Measurements from ENCODE around the gene RDX. TPM values are rescaled to one million over a fixed set of nuclear protein-coding genes. Genes with fewer than 3 reads are reported as not detected.

Gene RDX
- total and polyA plus RNA-seq, 2 donors from 2014 or later, result 28.0 to 97.3 TPM

DNA sequence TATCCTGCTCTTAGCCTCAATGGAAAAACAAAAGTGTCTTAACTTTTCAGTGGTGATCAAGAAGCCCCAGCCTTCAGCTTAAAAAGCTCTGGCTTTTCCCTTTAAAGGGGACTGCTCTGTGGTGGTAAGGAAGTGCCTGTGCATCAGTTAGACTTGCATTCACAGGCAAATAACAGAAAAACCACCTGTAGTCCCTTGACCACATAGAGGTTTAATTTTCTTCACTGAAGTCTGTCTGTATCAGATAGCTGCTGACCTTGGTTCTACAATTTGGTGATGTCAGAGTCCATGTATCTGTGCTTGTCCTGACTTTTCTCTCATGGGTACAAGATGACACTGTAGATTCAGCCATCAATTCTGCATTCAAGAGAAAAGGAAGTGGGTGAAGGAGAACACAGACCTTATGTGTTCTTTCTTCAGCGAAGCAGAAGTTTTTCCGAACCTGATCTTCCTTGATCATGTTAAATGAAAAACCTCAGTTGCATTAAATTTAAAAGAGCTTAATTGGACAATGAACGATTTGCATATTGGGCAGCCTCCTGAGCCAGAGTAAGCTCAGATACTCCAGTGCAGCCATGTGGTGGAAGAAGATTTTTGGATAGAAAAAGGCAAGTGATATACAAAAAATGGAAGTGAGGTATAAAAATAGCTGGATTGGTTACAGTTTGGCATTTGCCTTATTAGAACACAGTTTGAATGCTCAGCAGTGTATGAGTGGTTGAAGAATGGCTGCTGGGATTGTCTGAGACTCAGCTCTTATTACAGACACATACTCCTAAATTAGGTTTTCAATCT, 43.2 kb upstream of the RDX start:
- TF ChIP-seq, protein P1, sequence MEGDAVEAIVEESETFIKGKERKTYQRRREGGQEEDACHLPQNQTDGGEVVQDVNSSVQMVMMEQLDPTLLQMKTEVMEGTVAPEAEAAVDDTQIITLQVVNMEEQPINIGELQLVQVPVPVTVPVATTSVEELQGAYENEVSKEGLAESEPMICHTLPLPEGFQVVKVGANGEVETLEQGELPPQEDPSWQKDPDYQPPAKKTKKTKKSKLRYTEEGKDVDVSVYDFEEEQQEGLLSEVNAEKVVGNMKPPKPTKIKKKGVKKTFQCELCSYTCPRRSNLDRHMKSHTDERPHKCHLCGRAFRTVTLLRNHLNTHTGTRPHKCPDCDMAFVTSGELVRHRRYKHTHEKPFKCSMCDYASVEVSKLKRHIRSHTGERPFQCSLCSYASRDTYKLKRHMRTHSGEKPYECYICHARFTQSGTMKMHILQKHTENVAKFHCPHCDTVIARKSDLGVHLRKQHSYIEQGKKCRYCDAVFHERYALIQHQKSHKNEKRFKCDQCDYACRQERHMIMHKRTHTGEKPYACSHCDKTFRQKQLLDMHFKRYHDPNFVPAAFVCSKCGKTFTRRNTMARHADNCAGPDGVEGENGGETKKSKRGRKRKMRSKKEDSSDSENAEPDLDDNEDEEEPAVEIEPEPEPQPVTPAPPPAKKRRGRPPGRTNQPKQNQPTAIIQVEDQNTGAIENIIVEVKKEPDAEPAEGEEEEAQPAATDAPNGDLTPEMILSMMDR (IDR thresholded peaks at IDR 0.05; ENCODE audit: borderline replicate concordance, extremely low read depth, insufficient read depth), result no peak
- intact Hi-C loops (cut with DNase I), result no loop called here
- Histone ChIP-seq H3K4me1 (ENCODE audit: control insufficient read depth in 2 of 3, insufficient read depth in 2 of 3, low read depth in 1 of 3, low read length in 3 of 3) (no peaks in the 10 kb centered on the region), H3K9ac (ENCODE audit: low read length in 3 of 3) (no peak overlapping the region), H3K36me3 (ENCODE audit: control insufficient read depth in 2 of 3, insufficient read depth in 3 of 3, low read length in 3 of 3) (no peaks in the 10 kb centered on the region), H3K27me3 (ENCODE audit: control insufficient read depth, insufficient read depth, low read length) (no peaks in the 10 kb centered on the region), H3K4me3 (ENCODE audit: low read length in 3 of 3) (no peak overlapping the region), H3K27ac (ENCODE audit: low read depth in 2 of 2, low read length in 2 of 2) (no peak overlapping the region), H3K9me3 (ENCODE audit: control insufficient read depth in 2 of 3, insufficient read depth in 1 of 3, low read length in 3 of 3) (no peaks in the 10 kb centered on the region)
- DNase-seq, result no peak
- FAIRE-seq, result no peak

DNA sequence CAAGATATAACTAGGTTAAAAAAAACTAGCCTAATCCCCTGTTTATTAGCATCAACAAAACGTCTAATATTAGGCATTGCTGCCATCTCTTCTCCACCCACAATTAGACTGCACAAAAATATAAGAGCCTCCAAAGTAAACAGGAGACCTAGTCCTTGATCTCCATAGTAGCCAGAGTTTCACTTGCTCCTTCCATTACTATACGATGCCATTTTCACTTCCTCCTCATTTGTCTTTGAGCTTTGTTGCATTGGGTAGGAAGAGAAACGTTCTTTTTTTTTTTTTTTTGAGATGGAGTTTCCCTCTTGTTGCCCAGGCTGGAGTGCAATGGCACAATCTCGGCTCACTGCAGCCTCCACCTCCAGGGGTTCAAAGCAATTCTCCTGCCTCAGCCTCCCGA, 42.3 kb upstream of the RDX start:
- intact Hi-C loops (cut with DNase I), result no loop called here
- Histone ChIP-seq H3K9ac (ENCODE audit: low read length in 3 of 3) (no peak overlapping the region), H3K27me3 (ENCODE audit: control insufficient read depth, insufficient read depth, low read length) (no peaks in the 10 kb centered on the region), H3K36me3 (ENCODE audit: control insufficient read depth in 2 of 3, insufficient read depth in 3 of 3, low read length in 3 of 3) (no peaks in the 10 kb centered on the region), H3K27ac (ENCODE audit: low read depth in 2 of 2, low read length in 2 of 2) (no peak overlapping the region), H3K9me3 (ENCODE audit: control insufficient read depth in 2 of 3, insufficient read depth in 1 of 3, low read length in 3 of 3) (no peaks in the 10 kb centered on the region), H3K4me3 (ENCODE audit: low read length in 3 of 3) (no peak overlapping the region), H3K4me1 (ENCODE audit: control insufficient read depth in 2 of 3, insufficient read depth in 2 of 3, low read depth in 1 of 3, low read length in 3 of 3) (no peaks in the 10 kb centered on the region)
- no peak for DNase-seq
- TF ChIP-seq, protein P1 (IDR thresholded peaks at IDR 0.05; ENCODE audit: borderline replicate concordance, extremely low read depth, insufficient read depth), result no peak
- FAIRE-seq, result no peak

DNA sequence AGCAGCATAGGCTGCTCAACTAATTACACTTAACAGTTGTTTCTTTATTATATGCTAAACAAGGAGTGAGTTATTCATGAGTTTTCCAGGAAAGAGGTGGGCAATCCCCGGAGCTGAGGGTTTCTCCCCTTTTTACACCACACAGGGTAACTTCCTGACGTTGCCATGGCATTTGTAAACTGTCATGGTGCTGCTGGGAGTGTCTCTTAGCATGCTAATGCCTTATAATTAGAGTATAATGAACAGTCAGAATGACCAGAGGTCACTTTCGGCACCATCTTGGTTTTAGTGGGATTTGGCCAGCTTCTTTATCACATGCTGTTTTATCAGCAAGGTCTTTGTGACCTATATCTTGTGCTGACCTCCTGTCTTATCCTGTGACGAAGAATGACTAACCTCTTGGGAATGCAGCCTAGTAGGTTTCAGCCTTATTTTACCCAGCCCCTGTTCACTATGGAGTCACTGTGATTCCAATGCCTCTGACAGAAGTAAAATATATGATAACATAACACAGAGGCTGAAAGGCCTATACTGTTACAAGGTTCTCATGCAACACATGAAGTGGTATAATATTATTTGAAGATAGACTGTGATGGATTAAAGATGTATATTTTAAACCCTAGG, 41.3 kb upstream of the RDX start:
- TF ChIP-seq, protein P1 (IDR thresholded peaks at IDR 0.05; ENCODE audit: borderline replicate concordance, extremely low read depth, insufficient read depth), result no peak
- no peak for DNase-seq
- Histone ChIP-seq H3K36me3 (ENCODE audit: control insufficient read depth in 2 of 3, insufficient read depth in 3 of 3, low read length in 3 of 3) (no peaks in the 10 kb centered on the region), H3K27me3 (ENCODE audit: control insufficient read depth, insufficient read depth, low read length) (no peaks in the 10 kb centered on the region), H3K27ac (ENCODE audit: low read depth in 2 of 2, low read length in 2 of 2) (no peak overlapping the region), H3K9ac (ENCODE audit: low read length in 3 of 3) (no peak overlapping the region), H3K4me1 (ENCODE audit: control insufficient read depth in 2 of 3, insufficient read depth in 2 of 3, low read depth in 1 of 3, low read length in 3 of 3) (no peaks in the 10 kb centered on the region), H3K9me3 (ENCODE audit: control insufficient read depth in 2 of 3, insufficient read depth in 1 of 3, low read length in 3 of 3) (no peaks in the 10 kb centered on the region), H3K4me3 (ENCODE audit: low read length in 3 of 3) (no peak overlapping the region)
- no peak for FAIRE-seq
- intact Hi-C loops (cut with DNase I), result no loop called here

Measured in kidney (tissue), 14 donors.